Measurements from ENCODE around the gene PSIP1.
"Not testable (repeated sequence)": the region's sequence is repeated elsewhere in the genome, so short reads cannot be mapped to it uniquely, and the experiment has no call there.

PSIP1 gene

GRCh38 chr9:15438891-15439290 is 71.9 kb downstream of the PSIP1 start:
- no peak for DNase-seq (ENCODE audit: low read depth)
- H3K4me3 ChIP-seq (replicated peaks; ENCODE audit: low read depth, low read length): no peak overlapping the region
- TF ChIP-seq CTCF (IDR thresholded peaks at IDR 0.05; ENCODE audit: low read length, missing control alignments): no peak

DNA sequence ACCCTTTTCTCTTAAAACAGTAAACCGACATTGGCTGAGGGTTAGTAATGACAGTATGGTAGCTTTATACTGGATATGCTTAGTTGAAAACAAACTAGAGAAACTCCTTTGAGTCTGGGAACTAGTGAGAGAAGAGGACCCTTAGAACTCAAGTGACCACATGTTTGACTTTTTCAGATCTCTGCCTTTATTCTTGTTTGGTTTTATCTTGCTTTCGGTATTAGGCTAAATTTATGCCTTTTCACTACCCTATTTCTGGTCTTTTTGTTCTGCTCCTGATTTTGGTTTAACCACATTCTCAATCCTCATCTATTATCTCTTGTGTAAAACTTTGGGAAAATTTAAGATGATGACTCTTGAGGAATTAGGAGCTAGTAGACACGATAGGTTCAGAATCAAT is 77.1 kb downstream of the PSIP1 start:
- DNase-seq (ENCODE audit: low read depth): no peak
- no peak overlapping the region for H3K4me3 ChIP-seq (replicated peaks; ENCODE audit: low read depth, low read length)
- TF ChIP-seq CTCF (IDR thresholded peaks at IDR 0.05; ENCODE audit: low read length, missing control alignments): no peak

- no peak overlapping the region for H3K4me3 ChIP-seq (replicated peaks; ENCODE audit: low read depth, low read length)
- TF ChIP-seq CTCF (IDR thresholded peaks at IDR 0.05; ENCODE audit: low read length, missing control alignments): no peak
- no peak for DNase-seq (ENCODE audit: low read depth)
Measured at GRCh38 chr9:15433191-15433590, 77.6 kb downstream of the PSIP1 start.

DNA sequence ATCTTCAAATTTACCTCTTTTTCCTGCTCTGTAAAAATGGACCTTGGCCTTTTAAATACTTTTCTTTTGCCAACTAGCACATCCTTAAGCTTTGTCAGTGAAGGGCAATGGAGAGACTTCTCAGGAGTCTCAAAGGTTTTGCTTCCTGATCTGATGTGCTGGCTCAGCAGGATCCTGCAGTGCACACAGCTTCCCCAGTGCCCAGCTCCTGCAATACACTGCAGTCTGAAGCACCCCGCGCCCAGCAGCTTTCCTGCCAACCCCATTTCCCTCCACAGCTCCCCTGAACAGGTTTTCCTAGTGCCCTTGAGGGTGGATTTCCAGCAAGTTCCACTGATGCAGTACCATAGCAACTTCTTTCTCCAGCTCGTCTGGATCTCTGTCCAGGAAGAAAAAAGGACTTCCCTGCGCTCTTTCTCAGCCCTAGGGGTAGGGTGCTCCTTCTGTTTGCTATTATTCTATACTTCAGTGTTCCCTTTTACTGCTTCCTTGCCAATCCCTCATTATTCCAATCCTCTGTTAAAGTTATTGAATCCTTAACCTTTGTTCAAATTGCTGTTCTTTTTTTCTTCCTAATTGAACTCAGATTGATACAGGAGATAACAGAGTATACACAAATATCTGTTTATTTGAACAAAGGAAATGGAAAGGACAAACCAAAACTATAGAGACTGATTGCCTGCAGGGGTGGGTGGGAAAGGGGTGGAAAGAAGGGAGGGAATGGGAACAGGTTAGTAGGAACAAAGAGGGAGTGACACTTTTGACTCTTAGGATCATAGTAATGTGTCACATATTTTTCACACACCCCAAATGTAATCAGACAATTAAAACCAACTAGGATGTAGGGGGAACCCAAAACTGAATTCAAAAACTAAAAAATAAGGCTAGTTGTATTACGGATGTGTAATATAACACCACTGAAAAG is 79.6 kb downstream of the PSIP1 start:
- no peak for DNase-seq (ENCODE audit: low read depth)
- no peak overlapping the region for H3K4me3 ChIP-seq (replicated peaks; ENCODE audit: low read depth, low read length)
- TF ChIP-seq CTCF (IDR thresholded peaks at IDR 0.05; ENCODE audit: low read length, missing control alignments): no peak

GRCh38 chr9:15427702-15428101 is 83.1 kb downstream of the PSIP1 start:
- not testable (repeated sequence) for H3K4me3 ChIP-seq (replicated peaks; ENCODE audit: low read depth, low read length)

GRCh38 chr9:15426019-15426418 is 84.8 kb downstream of the PSIP1 start:
- no peak for DNase-seq (ENCODE audit: low read depth)
- TF ChIP-seq CTCF (IDR thresholded peaks at IDR 0.05; ENCODE audit: low read length, missing control alignments): no peak
- H3K4me3 ChIP-seq (replicated peaks; ENCODE audit: low read depth, low read length): no peak overlapping the region

More at GRCh38 chr9:15427702-15428101, 83.1 kb downstream of the PSIP1 start:
- not testable (repeated sequence) for DNase-seq (ENCODE audit: low read depth)

DNA sequence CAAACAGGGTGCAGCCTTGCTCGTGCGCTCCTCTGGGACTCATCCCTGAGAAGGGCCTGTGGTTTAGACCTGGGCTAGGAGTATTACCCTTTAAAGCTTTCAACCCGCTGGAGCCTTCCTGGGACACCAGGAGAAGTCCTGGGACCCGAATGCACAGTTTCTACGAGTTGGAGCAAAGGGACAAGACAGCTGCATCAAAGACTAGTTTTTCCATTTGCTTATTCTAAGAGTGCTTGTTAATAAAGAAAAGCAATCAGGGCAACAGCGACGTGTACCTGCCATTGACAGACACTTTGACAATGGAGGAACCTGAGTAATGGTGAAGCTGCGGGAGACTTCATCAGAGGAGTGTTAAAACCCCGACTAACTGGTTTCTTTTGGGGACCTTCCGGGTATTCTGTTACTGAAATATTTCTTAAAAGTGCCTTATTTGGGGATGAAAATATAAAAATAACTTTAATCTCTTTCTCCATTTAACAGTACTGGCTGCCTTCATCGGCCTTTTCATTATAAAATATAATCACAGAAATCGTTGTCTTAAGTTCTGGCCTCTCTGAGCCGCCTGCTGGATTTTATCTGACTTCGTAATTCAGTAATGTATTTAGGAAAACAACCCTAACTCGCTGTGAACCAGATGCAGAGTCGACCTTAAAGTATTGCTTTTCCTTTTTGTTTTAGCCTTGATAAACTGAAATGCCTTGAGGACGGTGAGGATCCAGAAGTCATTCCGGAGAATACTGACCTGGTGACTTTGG is 87.4 kb downstream of the PSIP1 start:
- peak; percentile 29 for TF ChIP-seq CTCF (IDR thresholded peaks at IDR 0.05; ENCODE audit: low read length, missing control alignments)
- peak overlapping the region; percentile 95 for H3K4me3 ChIP-seq (replicated peaks; ENCODE audit: low read depth, low read length)
- peak; percentile 49 for DNase-seq (ENCODE audit: low read depth)

Data from fibroblast of pulmonary artery (primary cell).